Suprapubic skin (tissue), 4 donors: ENCODE results near the gene KRTAP4-3. TPM values are rescaled to one million over a fixed set of nuclear protein-coding genes. Genes with fewer than 3 reads are reported as not detected.

Source experiments
- DNase-seq, 2 donors: peaks; one replicate each; pipeline ENCODE4 v3.0.0-alpha.2; 2019; ENCODE audit warnings: low spot score in 2 of 2
- H3K27ac ChIP-seq: fragments of 200-600 bp; sonication (generic); one replicate; pipeline ENCODE4 v1.5.1; 2019
- H3K27me3 ChIP-seq: fragments of 200-600 bp; sonication (generic); one replicate; pipeline ENCODE4 v1.5.1; 2019
- H3K36me3 ChIP-seq: fragments of 200-600 bp; sonication (generic); one replicate; pipeline ENCODE4 v1.5.1; 2019
- H3K4me1 ChIP-seq: fragments of 200-600 bp; sonication (generic); one replicate; pipeline ENCODE4 v1.5.1; 2019
- H3K4me3 ChIP-seq: fragments of 200-600 bp; sonication (generic); one replicate; pipeline ENCODE4 v1.5.1; 2019; ENCODE audit warnings: mild to moderate bottlenecking
- H3K9me3 ChIP-seq: fragments of 200-600 bp; sonication (generic); one replicate; pipeline ENCODE4 v1.5.1; 2019
- CTCF ChIP-seq, 2 donors: fragments of 200-600 bp in 1 of 2; fragments of 450-650 bp in 1 of 2; sonication (generic) in 1 of 2; IDR thresholded peaks; one replicate each; pipeline ENCODE4 v1.5.1; 2016 to 2019; ENCODE audit warnings: antibody characterized with exemption in 2 of 2, mild to moderate bottlenecking in 1 of 2, moderate library complexity in 1 of 2
- EP300 ChIP-seq: sonication (generic); formaldehyde crosslinking; IDR thresholded peaks from one replicate; pipeline ENCODE4 v1.6.1; 2017; ENCODE audit warnings: antibody characterized with exemption
- POLR2A ChIP-seq, 2 donors: fragments of 450-650 bp; IDR thresholded peaks; one replicate each; pipeline ENCODE4 v1.6.1; 2017; ENCODE audit warnings: antibody characterized with exemption in 2 of 2, mild to moderate bottlenecking in 2 of 2, moderate library complexity in 2 of 2
- POLR2AphosphoS5 ChIP-seq, 3 donors: sonication (generic); formaldehyde crosslinking; IDR thresholded peaks; one replicate each; pipeline ENCODE4 v1.6.1; 2017; ENCODE audit warnings: antibody characterized with exemption in 3 of 3
- WGBS: methylation state at CpG from one replicate; pipeline ENCODE4 v1.1.5; 2018; 5-methylcytosine and 5-hydroxymethylcytosine counted together
- total RNA-seq, 4 donors: library from RNA; depleted of rRNA; stranded (reverse); fragments of >200 nt; gene quantifications; one replicate each; pipeline ENCODE4 v1.1.0, GENCODE V29; 2016

Gene KRTAP4-3
- total RNA-seq, 4 donors from 2014 or later = 9.0 to 35.4 (median 16.4) TPM; not detected in 1

- no peaks in the 10 kb centered on the region for H3K27me3 ChIP-seq
- no peak for DNase-seq
- TF ChIP-seq CTCF (IDR thresholded peaks at IDR 0.05) (no peak), POLR2A (IDR thresholded peaks at IDR 0.05) (no peak), POLR2AphosphoS5 (IDR thresholded peaks at IDR 0.05) (no peak), EP300 (no peak)
- no peaks in the 10 kb centered on the region for H3K36me3 ChIP-seq
- H3K27ac ChIP-seq = no peak overlapping the region
- H3K4me3 ChIP-seq = no peak overlapping the region
- H3K4me1 ChIP-seq = no peaks in the 10 kb centered on the region
- 24% methylated on average over 1 of the region's 1 CpG for WGBS
- no peaks in the 10 kb centered on the region for H3K9me3 ChIP-seq
Measured at GRCh38 chr17:41178843-41179616, 11.0 kb upstream of the KRTAP4-3 start.

GRCh38 chr17:41178341-41178740 is 10.3 kb upstream of the KRTAP4-3 start:
- H3K4me1 ChIP-seq = no peaks in the 10 kb centered on the region
- no peak overlapping the region for H3K4me3 ChIP-seq
- DNase-seq = no peak
- H3K9me3 ChIP-seq = no peaks in the 10 kb centered on the region
- TF ChIP-seq POLR2AphosphoS5 (IDR thresholded peaks at IDR 0.05) (no peak), CTCF (IDR thresholded peaks at IDR 0.05) (no peak), POLR2A (IDR thresholded peaks at IDR 0.05) (no peak), EP300 (no peak)
- H3K27me3 ChIP-seq = no peaks in the 10 kb centered on the region
- no peak overlapping the region for H3K27ac ChIP-seq
- WGBS = 96% methylated on average over 3 of the region's 3 CpGs
- no peaks in the 10 kb centered on the region for H3K36me3 ChIP-seq

- Histone ChIP-seq H3K36me3 (no peaks in the 10 kb centered on the region), H3K27ac (no peak within 1 kb of the TSS), H3K27me3 (no peaks in the 10 kb centered on the region), H3K4me1 (no peaks in the 10 kb centered on the region), H3K9me3 (no peaks in the 10 kb centered on the region), H3K4me3 (no peak within 1 kb of the TSS)
- TF ChIP-seq EP300 (no peak), POLR2A (IDR thresholded peaks at IDR 0.05) (no peak)
- 89% methylated on average over 6 of the region's 7 CpGs for WGBS
- no peak for DNase-seq
Measured at GRCh38 chr17:41177727-41178271, 9.8 kb upstream of the KRTAP4-3 start, which contains the start of gene KRTAP4-2. KRTAP4-2 (minus strand) TSS chr17:41178221; CDS start chr17:41178164, 57 bp downstream.

GRCh38 chr17:41176744-41177387 is 8.8 kb upstream of the KRTAP4-3 start:
- no peaks in the 10 kb centered on the region for H3K36me3 ChIP-seq
- no peak for TF ChIP-seq EP300
- TF ChIP-seq POLR2AphosphoS5 (IDR thresholded peaks at IDR 0.05) = no peak
- no peak for TF ChIP-seq CTCF (IDR thresholded peaks at IDR 0.05)
- no peak for TF ChIP-seq POLR2A (IDR thresholded peaks at IDR 0.05)
- 55% methylated on average over 3 of the region's 3 CpGs for WGBS

GRCh38 chr17:41171886-41172285 is 3.9 kb upstream of the KRTAP4-3 start:
- TF ChIP-seq POLR2AphosphoS5 (IDR thresholded peaks at IDR 0.05) (no peak), POLR2A (IDR thresholded peaks at IDR 0.05) (no peak), CTCF (IDR thresholded peaks at IDR 0.05) (no peak), EP300 (no peak)

More at GRCh38 chr17:41176744-41177387, 8.8 kb upstream of the KRTAP4-3 start:
- Histone ChIP-seq H3K27ac (no peak overlapping the region), H3K4me3 (no peak overlapping the region), H3K4me1 (no peaks in the 10 kb centered on the region), H3K27me3 (no peaks in the 10 kb centered on the region), H3K9me3 (no peaks in the 10 kb centered on the region)
- DNase-seq = no peak

More at GRCh38 chr17:41171886-41172285, 3.9 kb upstream of the KRTAP4-3 start:
- Histone ChIP-seq H3K27ac (no peak overlapping the region), H3K9me3 (no peaks in the 10 kb centered on the region), H3K4me1 (no peaks in the 10 kb centered on the region), H3K4me3 (no peak overlapping the region), H3K36me3 (no peaks in the 10 kb centered on the region), H3K27me3 (no peaks in the 10 kb centered on the region)
- no peak for DNase-seq
- WGBS = 66% methylated on average over 2 of the region's 2 CpGs
